ENCODE measurements around the gene ABCA4. TPM values are rescaled to one million over a fixed set of nuclear protein-coding genes. Genes with fewer than 3 reads are reported as not detected.

Gene ABCA4
- total and polyA plus RNA-seq, 2 donors (not counting 3 experiments of a cell fraction or from before 2014, with no cell fraction given) = 2.3 to 4.9 TPM

- DNase-seq (ENCODE audit: low read depth, low spot score) (no peak), FAIRE-seq (no peak)
- BruUV-seq (replicated peaks) = no TSS peak
- POLR2A ChIA-PET = no interaction called here
- H3K9ac ChIP-seq (replicated peaks; ENCODE audit: extremely low read depth, insufficient read depth, low read length) = no peak overlapping the region
- no peaks in the 10 kb centered on the region for H3K27me3 ChIP-seq (ENCODE audit: control insufficient read depth in 2 of 2, insufficient read depth in 2 of 2, low read length in 2 of 2)
- no peak overlapping the region for H3K27ac ChIP-seq (ENCODE audit: insufficient read depth, low read depth, low read length)
- H3K4me1 ChIP-seq (ENCODE audit: control insufficient read depth, extremely low read depth, insufficient read depth, low read length) = peaks cover 7% of the 10 kb centered on the region
- no peak overlapping the region for H3K4me2 ChIP-seq (ENCODE audit: insufficient read depth, low read length)
- CTCF ChIA-PET = interaction anchor here (1.0 to 1.3 kb wide), 2 partner anchors 11 to 16 kb away, joined by 3 to 6 read pairs; no protein-coding TSS in a partner anchor
- dilution Hi-C loops (cut with MboI; ENCODE audit: extremely low pct_ligation_motif_present, low sequenced_read_pairs) = no loop called here
- intact Hi-C loops (cut with micrococcal nuclease) = no loop called here
- no peaks in the 10 kb centered on the region for H4K20me1 ChIP-seq (replicated peaks; ENCODE audit: control insufficient read depth, extremely low read depth, insufficient read depth, low read length)
- no peaks in the 10 kb centered on the region for H3K79me2 ChIP-seq (ENCODE audit: control insufficient read depth, insufficient read depth, low read length)
- H3K4me3 ChIP-seq (replicated peaks in 1 of 3; ENCODE audit: insufficient read depth in 1 of 3, low read depth in 1 of 3, low read length in 3 of 3) = no peak overlapping the region
- H3K9me1 ChIP-seq (replicated peaks; ENCODE audit: control insufficient read depth, extremely low read depth, insufficient read depth, low read length) = no peaks in the 10 kb centered on the region
- no peak for TF ChIP-seq FOS (IDR thresholded peaks at IDR 0.05; ENCODE audit: borderline replicate concordance, insufficient read depth, low read length)
- no peak for TF ChIP-seq JUN (IDR thresholded peaks at IDR 0.05; ENCODE audit: borderline replicate concordance, insufficient read depth, insufficient read length, low read depth)
- TF ChIP-seq GATA2 (IDR thresholded peaks at IDR 0.05; ENCODE audit: insufficient read depth, insufficient read length, low read depth, low read length) = no peak
- TF ChIP-seq EZH2 (IDR thresholded peaks at IDR 0.05; ENCODE audit: borderline replicate concordance, low read depth, low read length, severe bottlenecking) = no peak
- no peak for TF ChIP-seq POLR2AphosphoS5 (IDR thresholded peaks at IDR 0.05; ENCODE audit: insufficient read depth, low read depth, low read length)
- no peak for TF ChIP-seq CTCF (IDR thresholded peaks at IDR 0.05; ENCODE audit: extremely low read depth in 1 of 2, insufficient read depth in 1 of 2, low read depth in 1 of 2, low read length in 2 of 2)
- TF ChIP-seq POLR2A (IDR thresholded peaks at IDR 0.05; ENCODE audit: low read depth, low read length) = no peak
- no peak for TF ChIP-seq MAX (IDR thresholded peaks at IDR 0.05; ENCODE audit: insufficient read depth, insufficient read length)
- TF ChIP-seq MYC (IDR thresholded peaks at IDR 0.05; ENCODE audit: low read depth, low read length) = no peak
- H3K36me3 ChIP-seq (ENCODE audit: control insufficient read depth in 2 of 2, extremely low read depth in 1 of 2, insufficient read depth in 2 of 2, low read length in 2 of 2) = no peaks in the 10 kb centered on the region
- no peaks in the 10 kb centered on the region for H3K9me3 ChIP-seq (replicated peaks; ENCODE audit: control insufficient read depth, insufficient read depth, low read length)
- H2AFZ ChIP-seq (ENCODE audit: low read depth, low read length) = no peak overlapping the region
These were observed 41.6 kb downstream of the ABCA4 start for GRCh38 chr1:94079080-94079940.

Data from endothelial cell of umbilical vein (primary cell).